Ishikawa (cell line): ENCODE measurements around the gene CD46.

Experiments
- CREB1 ChIP-seq: IDR thresholded peaks from 2 replicates; pipeline ENCODE4 v1.6.1; 2012; ENCODE audit warnings: low read depth
- EP300 ChIP-seq: IDR thresholded peaks from 2 replicates; pipeline ENCODE4 v1.6.1; 2012; ENCODE audit warnings: borderline replicate concordance
- FOXM1 ChIP-seq: IDR thresholded peaks from 2 replicates; pipeline ENCODE4 v1.6.1; 2012; ENCODE audit warnings: low read depth, borderline replicate concordance
- TAF1 ChIP-seq: IDR thresholded peaks from 2 replicates; pipeline ENCODE4 v1.6.1; 2012; ENCODE audit warnings: low read depth, mild to moderate bottlenecking
- TF ChIP-seq, protein P1 (sequence below): IDR thresholded peaks from 2 replicates; pipeline ENCODE4 v1.6.1; 2012; ENCODE audit warnings: low read depth, mild to moderate bottlenecking

DNA sequence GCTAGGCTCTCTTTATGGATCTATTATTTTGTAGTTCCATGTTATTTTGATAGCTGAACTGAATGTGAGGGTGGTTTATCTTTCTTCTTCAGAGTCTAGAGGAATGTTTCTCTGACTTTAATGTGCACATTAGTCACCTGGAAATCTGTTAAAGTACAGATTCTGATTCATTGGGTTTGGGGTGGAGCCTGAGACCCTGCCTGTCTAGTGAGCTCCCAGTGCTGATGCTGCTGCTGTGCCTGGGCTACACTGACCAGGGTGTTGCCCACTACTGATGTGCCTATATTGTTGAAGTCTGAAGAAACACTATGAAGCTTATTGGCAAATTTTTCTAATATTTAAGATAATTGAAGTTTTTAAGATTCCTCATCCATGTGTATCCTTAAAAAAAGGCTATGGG, 35.9 kb downstream of the CD46 start:
- TF ChIP-seq CREB1 (no peak), EP300 (no peak), FOXM1 (no peak), TAF1 (no peak)
- TF ChIP-seq, protein P1, sequence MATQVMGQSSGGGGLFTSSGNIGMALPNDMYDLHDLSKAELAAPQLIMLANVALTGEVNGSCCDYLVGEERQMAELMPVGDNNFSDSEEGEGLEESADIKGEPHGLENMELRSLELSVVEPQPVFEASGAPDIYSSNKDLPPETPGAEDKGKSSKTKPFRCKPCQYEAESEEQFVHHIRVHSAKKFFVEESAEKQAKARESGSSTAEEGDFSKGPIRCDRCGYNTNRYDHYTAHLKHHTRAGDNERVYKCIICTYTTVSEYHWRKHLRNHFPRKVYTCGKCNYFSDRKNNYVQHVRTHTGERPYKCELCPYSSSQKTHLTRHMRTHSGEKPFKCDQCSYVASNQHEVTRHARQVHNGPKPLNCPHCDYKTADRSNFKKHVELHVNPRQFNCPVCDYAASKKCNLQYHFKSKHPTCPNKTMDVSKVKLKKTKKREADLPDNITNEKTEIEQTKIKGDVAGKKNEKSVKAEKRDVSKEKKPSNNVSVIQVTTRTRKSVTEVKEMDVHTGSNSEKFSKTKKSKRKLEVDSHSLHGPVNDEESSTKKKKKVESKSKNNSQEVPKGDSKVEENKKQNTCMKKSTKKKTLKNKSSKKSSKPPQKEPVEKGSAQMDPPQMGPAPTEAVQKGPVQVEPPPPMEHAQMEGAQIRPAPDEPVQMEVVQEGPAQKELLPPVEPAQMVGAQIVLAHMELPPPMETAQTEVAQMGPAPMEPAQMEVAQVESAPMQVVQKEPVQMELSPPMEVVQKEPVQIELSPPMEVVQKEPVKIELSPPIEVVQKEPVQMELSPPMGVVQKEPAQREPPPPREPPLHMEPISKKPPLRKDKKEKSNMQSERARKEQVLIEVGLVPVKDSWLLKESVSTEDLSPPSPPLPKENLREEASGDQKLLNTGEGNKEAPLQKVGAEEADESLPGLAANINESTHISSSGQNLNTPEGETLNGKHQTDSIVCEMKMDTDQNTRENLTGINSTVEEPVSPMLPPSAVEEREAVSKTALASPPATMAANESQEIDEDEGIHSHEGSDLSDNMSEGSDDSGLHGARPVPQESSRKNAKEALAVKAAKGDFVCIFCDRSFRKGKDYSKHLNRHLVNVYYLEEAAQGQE = no peak
